Measurements from ENCODE around the gene TMEM120B.
"Not testable (repeated sequence)": the region's sequence is repeated elsewhere in the genome, so short reads cannot be mapped to it uniquely, and the experiment has no call there.

TMEM120B gene

GRCh38 chr12:121709478-121709961, 3.0 kb upstream of the TMEM120B start:
- no peak for DNase-seq (ENCODE audit: low spot score)

DNA sequence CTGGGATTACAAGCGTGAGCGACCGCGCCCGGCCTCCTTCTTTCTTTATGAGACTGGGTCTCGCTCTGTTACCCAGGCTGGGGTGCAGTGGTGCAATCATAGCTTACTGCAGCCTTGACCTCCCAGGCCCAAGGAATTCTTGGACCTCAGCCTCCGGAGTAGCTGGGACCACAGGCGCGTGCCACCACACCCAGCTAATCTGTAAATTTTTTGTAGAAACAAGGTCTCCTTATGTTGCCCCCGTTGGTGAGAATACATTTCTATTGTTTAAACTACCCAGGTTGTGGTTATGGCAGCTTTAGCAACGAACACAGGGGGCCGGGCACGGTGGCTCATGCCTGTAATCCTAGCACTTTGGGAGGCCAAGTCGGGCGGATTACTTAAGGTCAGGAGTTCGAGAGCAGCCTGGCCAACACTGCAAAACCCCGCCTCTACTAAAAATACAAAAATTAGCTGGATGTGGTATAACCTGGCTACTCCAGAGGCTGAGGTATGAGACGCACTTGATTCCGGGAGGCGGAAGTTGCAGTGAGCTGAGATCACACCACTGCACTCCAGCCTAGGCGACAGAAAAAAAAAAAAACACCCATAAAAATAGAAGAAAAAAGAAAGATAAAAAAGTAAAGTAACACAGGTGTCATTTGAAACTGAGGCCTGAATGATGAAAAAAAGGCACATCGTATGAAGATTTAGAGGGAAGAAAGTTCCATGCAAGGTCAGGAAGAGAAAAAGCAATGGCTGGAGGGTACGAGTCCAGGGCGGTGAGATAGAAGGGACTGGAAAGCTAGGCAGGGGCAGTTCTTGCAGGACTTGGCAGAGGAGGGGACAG, 977 bp upstream of the TMEM120B start:
- DNase-seq (ENCODE audit: low spot score), result no peak

- DNase-seq (ENCODE audit: low spot score), result no peak
Measured at GRCh38 chr12:121712190-121712460, 427 bp upstream of the TMEM120B start.

GRCh38 chr12:121713257-121713777, 765 bp downstream of the TMEM120B start:
- no peak for DNase-seq (ENCODE audit: low spot score)

DNA sequence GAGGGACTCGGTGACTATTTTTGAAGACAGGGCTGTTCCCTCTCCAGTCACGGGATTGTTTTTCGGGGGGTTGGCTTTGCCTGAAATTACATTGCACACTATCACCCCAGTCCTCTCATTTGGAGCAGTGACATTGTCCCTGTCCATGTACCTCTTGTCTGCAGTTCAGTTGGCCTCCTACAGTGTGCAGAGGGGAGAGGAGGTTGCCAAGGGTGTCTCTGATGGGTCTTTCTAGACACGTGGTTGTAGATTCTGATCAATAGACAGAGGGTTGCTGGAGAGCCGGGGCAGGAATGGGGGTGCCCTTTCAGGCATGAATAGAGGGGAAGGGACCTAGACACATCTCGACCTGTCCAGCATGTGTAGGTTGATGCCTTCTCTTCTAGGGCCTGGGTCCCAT, 1.2 kb downstream of the TMEM120B start:
- no peak for DNase-seq (ENCODE audit: low spot score)

DNA sequence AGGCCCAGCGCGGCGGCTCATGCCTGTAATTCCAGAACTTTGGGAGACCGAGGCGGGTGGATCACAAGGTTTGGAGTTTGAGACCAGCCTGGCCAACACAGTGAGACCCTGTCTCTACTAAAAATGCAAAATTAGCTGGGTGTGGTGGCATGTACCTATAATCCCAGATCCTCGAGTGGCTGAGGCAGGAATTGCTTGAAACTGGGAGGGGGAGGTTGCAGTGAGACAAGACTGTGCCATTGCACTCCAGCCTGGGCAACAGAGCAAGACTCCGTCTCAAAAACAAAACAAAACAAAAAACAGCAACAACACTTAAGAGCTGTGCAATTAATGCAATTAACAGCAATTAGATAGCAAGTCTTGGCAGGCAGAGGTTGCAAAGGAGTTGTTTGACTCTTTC, 2.5 kb downstream of the TMEM120B start:
- not testable (repeated sequence) for DNase-seq (ENCODE audit: low spot score)

DNA sequence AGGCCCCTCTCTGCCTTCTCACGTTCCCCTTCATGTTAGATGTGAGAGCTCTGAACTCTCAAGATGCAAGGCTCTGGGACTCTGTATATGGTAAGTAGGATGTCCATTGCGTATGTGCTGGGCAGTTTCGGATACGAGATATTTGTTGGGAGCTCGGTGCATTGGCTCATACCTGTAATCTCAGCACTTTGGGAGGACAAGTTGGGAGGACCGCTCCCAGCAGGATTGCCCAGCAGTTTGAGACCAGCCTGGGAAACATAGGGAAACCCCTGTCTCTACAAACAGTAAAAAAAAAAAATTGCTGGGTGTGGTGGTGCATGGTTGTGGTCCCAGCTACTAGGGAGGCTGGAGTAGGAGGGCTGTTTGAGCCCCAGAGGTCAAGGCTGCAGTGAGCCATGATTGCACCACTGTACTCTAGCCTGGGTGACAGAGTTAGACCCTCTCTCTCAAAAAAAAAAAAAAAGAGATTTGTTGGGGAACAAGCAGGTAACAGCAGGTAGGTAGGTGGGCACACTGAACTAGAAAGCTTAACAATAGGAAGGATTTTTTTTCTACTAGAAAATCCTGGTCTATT, 3.4 kb downstream of the TMEM120B start:
- no peak for DNase-seq (ENCODE audit: low spot score)

DNA sequence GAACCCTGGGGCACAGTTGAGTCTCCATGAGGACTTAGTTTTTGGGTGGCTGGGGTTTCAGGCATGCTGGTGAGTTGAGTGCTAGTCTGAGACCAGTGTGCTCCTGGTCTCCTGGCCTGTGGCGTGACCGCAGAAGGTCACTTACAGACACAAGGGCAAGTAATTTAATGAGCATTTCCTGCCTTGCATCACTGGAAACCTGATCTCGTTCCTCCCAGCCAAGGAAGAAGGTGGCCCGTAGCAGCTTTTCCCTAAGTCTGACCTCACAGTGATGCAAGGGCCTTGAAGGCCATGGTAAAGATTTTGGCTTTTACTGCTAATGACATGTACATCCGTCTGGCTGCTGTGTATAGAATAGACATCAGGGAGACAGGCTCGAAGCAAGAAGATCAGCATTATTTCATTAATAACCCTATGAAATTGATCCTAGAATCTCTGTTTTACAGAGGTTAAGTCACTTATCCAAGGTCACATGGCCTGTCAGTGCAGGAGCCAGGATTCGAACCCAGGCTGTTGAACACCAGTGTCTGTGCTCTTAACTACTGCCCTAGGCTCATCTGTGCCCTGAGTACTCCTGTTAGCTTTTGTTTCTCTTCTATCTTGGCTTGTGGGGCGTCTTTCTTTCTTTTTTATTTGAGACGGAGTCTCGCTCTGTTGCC, 4.6 kb downstream of the TMEM120B start:
- DNase-seq (ENCODE audit: low spot score), result no peak

DNA sequence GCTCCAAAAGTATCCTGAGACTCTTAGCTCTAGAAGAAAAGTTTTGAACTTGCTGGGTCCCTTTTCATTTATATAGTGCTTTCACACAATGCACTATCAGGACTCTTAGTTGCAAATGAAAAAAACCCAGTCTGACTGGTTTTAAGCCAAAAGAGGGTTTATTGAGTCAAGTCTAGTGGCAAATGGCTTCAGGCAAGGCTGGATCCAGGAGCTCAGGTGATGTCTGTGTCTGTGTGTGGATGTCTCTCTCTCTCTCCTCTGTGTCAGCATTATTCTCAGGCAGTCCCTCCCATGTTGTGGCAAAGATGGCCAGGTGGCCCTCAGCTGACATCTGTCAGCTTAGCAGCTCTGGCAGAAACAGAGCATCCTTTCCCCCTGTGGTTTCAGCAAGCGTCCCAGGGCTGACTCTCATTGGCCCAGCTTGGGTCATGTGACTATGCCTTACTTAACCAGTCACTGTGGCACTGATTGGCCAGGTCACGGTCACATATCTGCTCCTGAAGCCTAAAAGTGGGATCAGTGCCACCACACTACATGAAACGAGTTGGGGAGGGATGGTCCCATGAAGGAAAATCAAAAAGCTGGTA, 6.2 kb downstream of the TMEM120B start:
- no peak for DNase-seq (ENCODE audit: low spot score)

GRCh38 chr12:121719926-121720414, 7.4 kb downstream of the TMEM120B start:
- DNase-seq (ENCODE audit: low spot score), result no peak

DNA sequence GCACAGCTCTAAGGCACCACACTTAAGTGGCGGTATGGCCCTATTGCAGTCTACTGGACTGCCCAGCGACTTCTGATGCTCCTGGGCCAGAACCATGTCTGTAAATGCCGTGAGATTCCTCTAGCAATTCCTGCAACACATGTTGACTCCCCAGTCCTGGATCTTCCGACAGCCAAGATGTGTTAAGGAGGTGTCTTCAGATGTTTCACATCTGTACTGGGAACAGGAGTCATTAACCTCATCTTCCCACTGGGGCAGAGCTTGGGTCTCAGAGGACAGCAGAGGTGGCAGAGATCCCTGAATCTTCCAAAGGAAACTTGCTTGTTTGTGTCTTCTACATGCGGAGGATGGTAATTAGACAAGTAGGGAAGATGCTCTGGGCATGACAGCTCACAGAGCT, 8.2 kb downstream of the TMEM120B start:
- no peak for DNase-seq (ENCODE audit: low spot score)

DNA sequence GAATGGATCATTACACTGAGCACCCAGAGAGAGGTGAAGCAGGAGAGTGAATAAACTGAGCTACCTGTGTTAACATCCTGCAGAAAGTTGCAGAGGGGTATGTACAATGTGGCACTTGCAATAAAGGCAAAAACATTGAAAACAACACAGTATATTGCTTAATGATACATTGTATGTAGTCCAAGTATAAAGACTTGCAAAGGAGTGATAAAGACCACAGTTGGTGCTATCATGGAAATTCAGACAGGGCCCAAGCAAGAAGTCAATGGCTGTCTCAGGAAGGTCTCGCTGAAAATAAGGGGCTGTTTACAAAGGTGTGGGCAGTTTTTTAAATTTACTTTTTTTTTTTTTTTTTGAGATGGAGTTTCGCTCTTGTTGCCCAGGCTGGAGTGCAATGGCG, 10.0 kb downstream of the TMEM120B start:
- DNase-seq (ENCODE audit: low spot score), result no peak

- no peak for DNase-seq (ENCODE audit: low spot score)
Measured at GRCh38 chr12:121723200-121723599, 10.6 kb downstream of the TMEM120B start.

- DNase-seq (ENCODE audit: low spot score), result no peak
Measured at GRCh38 chr12:121724925-121725324, 12.4 kb downstream of the TMEM120B start.

DNA sequence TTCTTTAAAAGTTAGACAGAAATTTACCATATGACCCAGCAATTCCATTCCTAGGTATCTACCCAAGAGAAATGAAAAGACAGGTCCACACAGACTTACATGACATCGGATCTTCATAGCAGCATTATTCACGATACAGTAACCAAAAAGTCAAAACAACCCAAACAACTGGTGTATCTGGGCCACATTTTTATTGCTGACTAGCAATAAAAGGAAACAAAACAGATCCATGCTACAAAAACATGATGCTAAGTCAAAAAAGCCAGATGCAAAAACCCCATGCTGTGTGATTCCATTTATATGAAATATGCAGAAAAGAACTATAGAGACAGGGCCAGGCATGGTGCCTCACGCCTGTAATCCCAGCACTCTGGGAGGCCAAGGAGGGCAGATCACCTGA, 12.9 kb downstream of the TMEM120B start:
- no peak for DNase-seq (ENCODE audit: low spot score)

GRCh38 chr12:121729021-121729420, 16.5 kb downstream of the TMEM120B start:
- DNase-seq (ENCODE audit: low spot score), result no peak

DNA sequence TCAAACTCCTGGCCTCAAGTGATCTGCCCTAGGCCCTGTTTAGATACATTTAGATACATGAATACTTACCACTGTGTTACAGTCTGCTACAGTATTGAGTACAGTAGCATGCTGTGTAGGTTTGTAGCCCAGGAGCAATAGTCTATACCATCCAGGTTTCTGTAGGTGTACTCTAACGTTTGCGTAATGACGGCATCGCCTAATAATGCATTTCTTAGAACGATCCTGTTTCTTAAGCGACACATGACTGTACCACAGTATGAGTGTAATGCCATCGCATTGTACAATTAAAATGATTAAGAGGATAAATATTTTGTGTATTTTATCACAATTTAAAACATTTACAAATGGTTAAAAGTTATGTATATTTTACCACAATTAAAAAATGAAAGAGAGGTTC, 18.9 kb downstream of the TMEM120B start:
- DNase-seq (ENCODE audit: low spot score), result no peak

DNA sequence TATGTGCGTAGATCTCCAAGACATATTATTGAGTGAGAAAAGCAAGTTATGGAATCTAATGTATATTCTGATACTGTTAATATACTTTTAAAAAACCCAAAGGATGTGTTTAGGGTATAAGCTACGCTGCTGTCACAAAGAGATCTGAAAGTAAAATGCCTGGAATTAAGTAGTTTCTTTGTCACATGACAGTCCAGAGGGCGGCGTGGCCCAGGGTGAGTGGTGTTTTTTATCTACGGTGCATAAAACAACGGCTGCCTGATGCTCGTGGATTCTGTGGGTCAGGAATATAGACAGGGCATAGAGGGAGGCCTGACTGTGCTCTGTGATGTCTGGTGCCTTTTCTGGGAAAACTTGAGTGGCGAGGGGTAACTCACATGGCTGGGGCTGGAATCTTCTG, 21.3 kb downstream of the TMEM120B start:
- DNase-seq (ENCODE audit: low spot score), result no peak

DNA sequence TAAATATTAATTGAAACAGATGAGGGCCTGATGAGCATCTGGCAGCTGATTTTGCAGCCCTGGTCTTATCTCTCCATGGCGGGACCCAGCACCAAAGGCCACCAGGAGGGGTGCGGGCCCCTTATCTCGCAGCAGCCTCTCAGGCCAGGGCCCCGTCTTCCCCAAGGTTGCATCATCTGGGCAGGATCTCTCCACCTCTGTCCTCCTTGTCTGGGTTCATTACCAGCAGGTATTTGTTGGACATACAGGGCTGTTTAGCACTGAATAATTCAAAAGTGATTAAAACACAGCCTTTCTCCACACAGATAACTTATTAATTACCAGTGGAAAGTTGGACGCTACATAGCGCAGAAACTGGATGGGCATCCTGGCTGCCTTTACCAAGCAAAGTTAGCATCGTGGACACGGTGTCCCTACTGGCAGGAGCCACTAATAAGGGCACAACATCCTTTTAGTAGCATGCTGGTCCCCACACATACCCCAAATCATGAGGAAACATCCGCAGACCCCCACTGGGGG, 25.8 kb downstream of the TMEM120B start:
- DNase-seq (ENCODE audit: low spot score), result no peak

DNA sequence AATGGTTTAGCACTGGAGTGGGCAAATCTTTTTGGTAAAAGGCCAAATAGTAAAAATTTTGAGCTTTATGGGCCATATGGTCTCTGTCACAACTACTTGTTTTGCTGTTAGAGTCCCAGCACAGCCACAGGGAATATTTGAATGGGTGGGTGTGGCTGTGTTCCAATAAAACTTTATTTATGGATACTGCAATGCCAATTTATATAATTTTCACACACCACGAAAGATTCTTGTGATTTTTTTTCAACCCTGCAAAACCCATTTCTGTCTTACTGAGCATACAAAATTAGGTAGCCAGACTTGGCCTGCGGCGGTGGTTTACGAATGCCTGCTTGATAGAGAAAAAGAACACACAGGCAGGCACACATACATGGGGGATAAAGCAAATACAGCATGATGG, 28.3 kb downstream of the TMEM120B start:
- DNase-seq (ENCODE audit: low spot score), result no peak

DNA sequence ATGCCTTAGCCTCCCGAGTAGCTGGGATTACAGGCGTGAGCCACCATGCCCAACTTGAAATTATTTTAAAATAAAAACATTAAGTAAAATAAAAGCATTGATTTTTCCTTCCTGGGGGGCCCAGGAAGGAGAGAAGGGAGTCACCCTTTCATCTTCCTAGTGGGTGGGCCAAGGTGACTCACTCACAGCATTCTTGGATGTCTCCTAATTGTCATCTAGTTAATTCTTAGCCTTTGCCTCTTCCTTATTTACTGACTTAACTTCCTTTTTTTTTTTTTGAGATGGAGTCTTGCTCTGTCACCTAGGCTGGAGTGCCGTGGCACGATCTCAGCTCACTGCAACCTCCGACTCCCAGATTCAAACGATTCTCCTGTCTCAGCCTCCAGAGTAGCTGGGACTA, 29.2 kb downstream of the TMEM120B start:
- DNase-seq (ENCODE audit: low spot score), result no peak

GRCh38 chr12:121745545-121745944, 33.0 kb downstream of the TMEM120B start:
- DNase-seq (ENCODE audit: low spot score), result not testable (repeated sequence)

DNA sequence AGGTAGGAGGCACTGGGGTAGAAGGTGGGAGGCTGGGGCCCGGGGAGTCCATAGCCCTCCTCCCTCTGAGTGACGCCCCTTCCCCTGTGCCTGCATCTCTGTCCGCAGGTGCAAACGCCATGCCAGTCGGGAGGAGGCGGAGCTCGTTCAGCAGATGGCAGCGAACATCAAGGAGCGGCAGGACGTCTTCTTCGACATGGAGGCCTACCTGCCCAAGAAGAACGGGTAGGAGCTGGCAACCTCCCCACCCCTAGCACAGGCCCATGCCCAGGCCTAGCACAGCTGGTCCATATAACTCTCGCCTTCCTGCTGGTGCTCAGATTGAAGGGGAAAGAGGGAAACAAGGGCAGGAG, 35.6 kb downstream of the TMEM120B start:
- no peak for DNase-seq (ENCODE audit: low spot score)
